ENCODE data around the gene PDYN.

PDYN gene

GRCh38 chr20:1949347-1950100, 44.3 kb downstream of the PDYN start:
- FAIRE-seq = no peak

GRCh38 chr20:1947535-1947846, 46.4 kb downstream of the PDYN start:
- no peak for FAIRE-seq

- FAIRE-seq = no peak
Observed at GRCh38 chr20:1946762-1947534, 46.9 kb downstream of the PDYN start.

GRCh38 chr20:1946442-1946761, 47.5 kb downstream of the PDYN start:
- FAIRE-seq = no peak

- FAIRE-seq = no peak
Observed at GRCh38 chr20:1945660-1946059, 48.2 kb downstream of the PDYN start.

GRCh38 chr20:1945134-1945618, 48.7 kb downstream of the PDYN start:
- no peak for FAIRE-seq

GRCh38 chr20:1944345-1945091, 49.3 kb downstream of the PDYN start:
- FAIRE-seq = no peak

GRCh38 chr20:1943275-1944002, 50.4 kb downstream of the PDYN start:
- FAIRE-seq = no peak

GRCh38 chr20:1942486-1943274, 51.2 kb downstream of the PDYN start:
- FAIRE-seq = no peak

GRCh38 chr20:1942061-1942460, 51.8 kb downstream of the PDYN start:
- FAIRE-seq = no peak

GRCh38 chr20:1941226-1941625, 52.6 kb downstream of the PDYN start:
- FAIRE-seq = no peak

- FAIRE-seq = no peak
Observed at GRCh38 chr20:1940581-1940980, 53.3 kb downstream of the PDYN start.

- no peak for FAIRE-seq
Observed at GRCh38 chr20:1939270-1939595, 54.6 kb downstream of the PDYN start.

GRCh38 chr20:1938464-1939269, 55.2 kb downstream of the PDYN start:
- no peak for FAIRE-seq

- FAIRE-seq = no peak
Observed at GRCh38 chr20:1937316-1937976, 56.4 kb downstream of the PDYN start.

GRCh38 chr20:1935696-1936366, 58.0 kb downstream of the PDYN start:
- FAIRE-seq = no peak

- FAIRE-seq = no peak
Observed at GRCh38 chr20:1934721-1935573, 58.9 kb downstream of the PDYN start.

- FAIRE-seq = no peak
Observed at GRCh38 chr20:1934156-1934555, 59.7 kb downstream of the PDYN start.

- FAIRE-seq = no peak
Observed at GRCh38 chr20:1933465-1933870, 60.4 kb downstream of the PDYN start.
